HPDE6-E6E7 (cell line): ENCODE data around the gene GPR89A.
A peak's percentile ranks its signal among the peaks of the same experiment; 100 is the strongest.
"Not testable (repeated sequence)": the region's sequence is repeated elsewhere in the genome, so short reads cannot be mapped to it uniquely, and the experiment has no call there.

Experiments used
- DNase-seq: peaks from one replicate; pipeline ENCODE4 v3.0.0; 2011; ENCODE audit warnings: missing footprints; ENCODE audit errors: extremely low spot score

GPR89A gene

DNA sequence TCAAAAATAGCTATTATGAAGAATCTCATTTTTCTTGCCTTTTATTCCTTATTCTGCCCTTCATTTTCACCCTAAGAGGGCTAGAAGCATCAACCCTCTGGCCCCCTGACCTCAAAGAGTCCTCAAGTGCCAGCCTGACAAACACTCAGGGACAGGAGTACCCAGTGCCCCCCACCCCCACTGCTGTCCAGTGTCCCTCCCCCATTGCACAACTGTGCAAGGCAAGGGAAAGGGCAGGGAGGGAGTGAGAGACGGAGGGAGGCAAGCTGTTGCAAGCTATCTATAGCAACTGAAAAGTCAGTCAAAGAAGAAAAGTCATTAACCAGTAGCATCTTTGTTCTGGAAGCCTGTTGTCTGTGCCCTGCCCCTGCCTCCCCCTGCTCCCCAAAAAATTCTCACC is 78.3 kb downstream of the GPR89A start:
- not testable (repeated sequence) for DNase-seq

- DNase-seq, result no peak
Observed at GRCh38 chr1:145688328-145688727, 80.5 kb downstream of the GPR89A start.

- no peak for DNase-seq
Observed at GRCh38 chr1:145688924-145689323, 81.1 kb downstream of the GPR89A start.

GRCh38 chr1:145689922-145690321 is 82.1 kb downstream of the GPR89A start:
- no peak for DNase-seq

DNA sequence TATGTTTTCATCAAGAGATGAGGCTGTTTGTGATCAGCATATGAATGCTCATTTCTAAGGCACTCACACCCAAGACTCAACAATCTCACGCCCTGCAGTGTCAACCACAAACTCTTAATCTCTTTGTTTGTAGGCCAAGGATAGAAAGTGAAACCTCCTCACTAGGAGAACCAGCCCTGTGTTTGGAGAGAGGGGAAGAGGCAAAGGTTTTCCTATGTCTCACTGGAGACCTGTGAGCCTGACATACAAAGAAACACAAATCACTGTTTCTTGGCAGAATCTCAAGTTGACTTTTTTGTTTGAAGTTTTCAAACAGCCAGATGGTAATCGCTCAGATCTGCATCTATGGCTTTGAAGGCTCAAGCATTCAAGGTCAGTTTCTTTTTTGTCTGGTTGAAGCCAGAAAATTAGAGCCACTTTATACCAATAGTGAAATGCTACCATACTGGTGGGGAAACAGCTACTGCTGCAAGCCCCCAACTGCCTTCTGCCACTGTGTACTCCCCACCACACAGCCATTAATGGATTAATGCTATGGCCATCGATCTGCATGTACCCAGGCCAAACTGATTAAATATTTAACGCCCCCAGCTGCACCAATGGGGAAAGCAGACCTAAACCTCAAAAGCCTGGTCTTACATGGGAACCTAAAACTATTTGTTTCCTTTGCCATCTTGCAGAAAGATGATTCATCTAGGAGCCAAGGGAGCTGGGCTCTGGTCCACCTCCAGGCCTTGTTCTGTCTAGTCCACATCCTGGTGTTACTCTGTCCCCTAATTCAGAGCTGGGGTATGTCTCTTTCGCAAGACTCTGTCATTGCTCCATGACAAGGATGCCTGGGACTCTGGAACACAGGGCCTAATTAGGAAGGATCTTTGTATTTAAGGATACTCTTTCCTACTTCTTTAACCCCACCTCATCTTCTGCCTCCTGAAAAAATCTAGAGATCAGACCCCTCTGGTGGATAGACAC is 83.1 kb downstream of the GPR89A start:
- peak; percentile 58 for DNase-seq

- DNase-seq, result no peak
Observed at GRCh38 chr1:145692785-145693443, 85.1 kb downstream of the GPR89A start.

- DNase-seq, result no peak
Observed at GRCh38 chr1:145695821-145696629, 88.2 kb downstream of the GPR89A start.

DNA sequence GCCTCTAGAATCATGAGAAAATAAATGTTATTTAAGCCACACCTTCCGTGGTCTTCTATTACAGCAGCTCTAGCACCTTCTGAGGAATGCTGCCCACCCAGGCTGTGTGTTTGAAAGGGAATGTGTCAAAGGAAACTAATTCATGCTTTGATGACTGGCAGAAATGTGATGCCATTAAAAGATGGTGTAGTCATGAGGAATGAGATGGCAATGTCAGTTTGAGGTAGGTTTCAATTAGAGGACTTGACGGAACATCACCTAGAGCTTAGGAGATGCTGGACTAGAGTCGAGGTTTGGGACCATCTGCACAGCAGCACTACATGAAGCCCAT is 88.8 kb downstream of the GPR89A start:
- DNase-seq, result no peak

GRCh38 chr1:145701306-145701862 is 93.6 kb downstream of the GPR89A start:
- DNase-seq, result no peak

- no peak for DNase-seq
Observed at GRCh38 chr1:145702052-145702451, 94.3 kb downstream of the GPR89A start.

DNA sequence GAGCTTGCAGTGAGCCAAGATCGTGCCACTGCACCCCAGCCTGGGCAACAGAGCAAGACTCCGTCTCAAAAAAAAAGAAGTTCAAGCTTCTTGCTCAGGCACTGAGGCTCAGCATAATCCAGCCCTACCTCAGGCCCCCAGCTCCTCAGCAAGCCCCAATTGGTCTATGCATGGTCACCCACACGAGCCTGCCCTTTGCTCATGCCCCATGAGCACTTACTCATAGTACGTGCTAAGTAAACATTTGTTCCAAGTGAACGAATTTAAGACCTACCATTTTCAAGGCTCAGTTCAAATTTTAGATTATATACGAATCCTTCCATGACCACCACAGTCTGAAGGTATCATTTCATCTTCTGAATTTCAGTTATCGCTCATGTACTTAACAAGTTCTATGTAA is 95.0 kb downstream of the GPR89A start:
- no peak for DNase-seq

GRCh38 chr1:145705622-145706021 is 97.8 kb downstream of the GPR89A start:
- DNase-seq, result no peak

DNA sequence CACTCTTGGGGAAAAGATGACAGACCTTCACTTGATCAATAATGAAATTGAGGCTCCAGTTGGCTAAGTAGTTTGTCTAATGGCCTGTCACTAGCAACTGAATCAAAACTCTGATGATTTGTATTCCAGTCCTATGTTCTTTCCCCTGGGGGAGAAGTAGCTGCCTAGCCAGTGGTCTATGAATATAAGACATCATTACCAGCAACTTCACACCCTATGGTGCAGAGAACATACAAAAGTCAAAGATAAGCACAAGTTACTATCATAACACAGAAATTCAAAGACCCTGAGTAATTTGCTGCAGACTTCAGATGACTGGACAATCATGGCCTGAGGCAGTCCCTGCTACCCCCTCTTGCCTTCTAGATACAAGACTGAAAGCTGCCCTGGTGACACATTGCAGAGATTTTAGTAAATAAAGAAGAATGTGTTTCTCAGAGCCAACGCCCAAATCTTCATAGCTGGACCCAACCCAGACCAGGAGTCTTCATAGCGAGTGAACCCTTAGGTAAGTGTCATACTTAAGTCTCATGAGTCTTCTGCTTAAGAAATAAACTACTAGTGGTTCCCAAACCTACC is 98.4 kb downstream of the GPR89A start:
- DNase-seq, result peak; percentile 75

DNA sequence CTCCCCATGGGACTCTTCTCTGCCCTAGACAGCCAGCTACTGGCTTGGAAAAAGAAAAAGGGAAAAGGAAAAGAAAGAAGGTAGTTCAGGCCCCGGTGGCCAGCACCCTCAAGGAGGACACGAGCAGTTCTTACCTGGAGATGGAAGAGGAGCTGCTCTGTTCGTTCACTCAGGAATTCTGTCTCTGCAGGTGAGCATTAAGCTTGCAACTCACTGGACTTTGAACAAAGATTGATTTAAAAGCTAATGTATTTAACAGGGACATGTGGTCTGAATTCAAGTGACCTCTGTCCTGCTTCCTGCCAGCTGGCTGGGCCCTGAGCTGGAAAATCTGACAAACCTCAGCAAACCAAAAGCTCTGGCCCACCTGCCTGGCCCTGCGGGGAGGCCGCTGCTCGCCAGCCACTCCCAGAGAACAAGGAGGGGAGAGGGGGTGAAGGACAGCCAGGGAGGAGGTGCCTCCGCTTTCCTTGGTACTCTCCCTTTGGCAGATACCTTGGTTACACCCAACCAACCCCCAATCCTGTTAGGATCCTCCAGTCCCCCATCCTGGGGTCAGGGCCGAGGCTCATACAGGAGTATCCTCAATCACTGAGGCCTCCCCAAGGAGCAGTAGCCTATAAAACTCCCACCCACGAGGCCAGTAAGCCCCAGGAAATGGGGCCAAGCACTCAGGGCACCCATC is 99.5 kb downstream of the GPR89A start, which contains the start of gene PDZK1:
PDZK1 (minus strand) TSS at position 186 of the 685 bp plus-strand sequence. CDS start 19,347 bp downstream, outside the sequence.
- no peak for DNase-seq

GRCh38 chr1:145708063-145708462 is 100.3 kb downstream of the GPR89A start:
- no peak for DNase-seq

- DNase-seq, result no peak
Observed at GRCh38 chr1:145710291-145711027, 102.7 kb downstream of the GPR89A start.

GRCh38 chr1:145711213-145711651 is 103.4 kb downstream of the GPR89A start:
- DNase-seq, result no peak

DNA sequence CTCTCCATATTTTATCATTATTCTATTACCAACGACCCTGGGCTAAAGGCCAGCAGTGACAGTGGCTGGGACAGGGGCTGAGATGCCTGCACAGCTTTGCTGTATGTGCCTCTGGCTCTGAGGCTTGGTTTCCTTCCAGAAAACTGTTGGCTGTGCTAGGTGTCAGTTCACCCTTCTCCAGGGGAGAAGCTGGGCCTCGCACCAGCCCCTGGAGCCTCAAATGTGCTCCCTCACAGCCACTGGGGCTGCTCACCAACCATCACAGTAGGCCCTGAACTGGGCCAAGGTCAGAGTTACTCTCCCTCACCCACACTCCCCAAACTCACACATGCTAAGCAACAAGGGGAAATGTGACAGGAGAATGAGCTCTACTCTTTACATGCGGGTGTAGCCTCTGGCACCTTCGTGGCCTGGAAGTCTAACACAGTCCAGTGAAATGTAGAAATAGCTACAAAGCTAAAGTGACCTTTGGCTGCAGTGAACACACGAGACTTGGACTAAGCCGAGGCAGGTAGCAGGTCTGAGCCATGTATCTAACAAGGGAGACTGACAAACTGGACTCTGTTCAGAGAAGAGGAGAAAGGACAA is 106.8 kb downstream of the GPR89A start:
- DNase-seq, result no peak

GRCh38 chr1:145716641-145717345 is 109.0 kb downstream of the GPR89A start:
- no peak for DNase-seq
